Keratinocyte (primary cell): ENCODE results near the gene CRTC3.

ENCODE experiments used
- CTCF ChIP-seq, 3 experiments: IDR thresholded peaks in 1 of 3; conservative IDR thresholded peaks in 1 of 3; optimal IDR thresholded peaks in 1 of 3; 2 replicates in 2 of 3; 3 replicates in 1 of 3; pipeline versions ENCODE3 to v1.5.1; 2011; ENCODE audit warnings: low read length in 3 of 3, mild to moderate bottlenecking in 3 of 3, moderate library complexity in 2 of 3, control low read depth in 1 of 3, inconsistent platforms in 1 of 3; ENCODE audit not compliant: insufficient read depth in 2 of 3; ENCODE audit errors: extremely low read depth in 1 of 3
- EZH2 ChIP-seq: IDR thresholded peaks from one replicate; pipeline ENCODE4 v1.6.1; 2012; ENCODE audit warnings: inconsistent platforms, mild to moderate bottlenecking, low read length, moderate library complexity

DNA sequence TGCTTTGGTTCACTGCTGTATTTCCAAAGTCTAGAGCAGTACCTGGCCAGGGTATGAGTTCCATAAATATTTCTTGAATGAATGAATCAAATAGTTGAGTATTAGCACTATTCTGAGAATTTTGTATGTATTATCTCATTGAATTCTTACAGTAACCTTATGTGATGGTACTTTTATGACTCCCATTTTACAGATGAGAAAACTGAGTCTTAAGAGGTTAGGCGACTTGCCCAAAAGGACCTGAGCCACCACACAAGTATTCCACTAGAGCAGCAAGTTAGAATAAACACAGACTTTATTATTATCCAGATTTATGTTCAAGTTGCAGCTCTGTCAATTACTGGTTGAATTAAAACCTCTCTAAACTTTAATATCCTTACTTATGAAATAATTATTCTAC, 29.4 kb downstream of the CRTC3 start:
- TF ChIP-seq CTCF (optimal IDR thresholded peaks at IDR 0.05 in 1 of 3, IDR thresholded peaks at IDR 0.05 in 1 of 3, conservative IDR thresholded peaks at IDR 0.05 in 1 of 3; ENCODE audit: extremely low read depth in 1 of 3, insufficient read depth in 2 of 3, low read length in 3 of 3) (no peak), EZH2 (no peak)
